ENCODE data around the gene SHANK3. TPM values are rescaled to one million over a fixed set of nuclear protein-coding genes. Genes with fewer than 3 reads are reported as not detected.
"Not testable (repeated sequence)": the region's sequence is repeated elsewhere in the genome, so short reads cannot be mapped to it uniquely, and the experiment has no call there.

Gene SHANK3
- total and polyA plus RNA-seq, 2 experiments from 2014 or later, result 3.3 to 14.4 TPM

DNA sequence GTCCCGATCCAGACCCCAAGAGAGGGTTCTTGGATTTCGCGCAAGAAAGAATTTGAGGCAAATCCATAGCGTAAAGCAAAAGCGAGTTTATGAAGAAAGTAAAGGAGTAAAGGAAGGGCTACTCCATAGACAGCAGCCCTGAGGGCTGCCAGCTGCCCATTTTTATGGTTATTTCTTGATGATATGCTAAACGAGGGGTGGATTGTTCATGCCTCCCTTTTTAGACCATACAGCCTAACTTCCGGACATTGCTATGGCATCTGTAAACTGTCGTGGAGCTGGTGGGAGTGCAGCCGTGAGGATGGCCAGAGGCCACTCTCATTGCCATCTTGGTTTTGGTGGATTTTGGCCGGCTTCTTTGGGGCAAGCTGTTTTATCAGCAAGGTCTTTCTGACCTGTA lies 19.4 kb upstream of the SHANK3 start:
- Histone ChIP-seq H3K36me3 (no peaks in the 10 kb centered on the region), H3K4me3 (no peak overlapping the region), H3K27ac (no peak overlapping the region), H3K27me3 (no peaks in the 10 kb centered on the region), H3K4me1 (ENCODE audit: low read depth) (no peaks in the 10 kb centered on the region), H3K9me3 (ENCODE audit: low read depth) (no peaks in the 10 kb centered on the region)
- TF ChIP-seq, protein P1, sequence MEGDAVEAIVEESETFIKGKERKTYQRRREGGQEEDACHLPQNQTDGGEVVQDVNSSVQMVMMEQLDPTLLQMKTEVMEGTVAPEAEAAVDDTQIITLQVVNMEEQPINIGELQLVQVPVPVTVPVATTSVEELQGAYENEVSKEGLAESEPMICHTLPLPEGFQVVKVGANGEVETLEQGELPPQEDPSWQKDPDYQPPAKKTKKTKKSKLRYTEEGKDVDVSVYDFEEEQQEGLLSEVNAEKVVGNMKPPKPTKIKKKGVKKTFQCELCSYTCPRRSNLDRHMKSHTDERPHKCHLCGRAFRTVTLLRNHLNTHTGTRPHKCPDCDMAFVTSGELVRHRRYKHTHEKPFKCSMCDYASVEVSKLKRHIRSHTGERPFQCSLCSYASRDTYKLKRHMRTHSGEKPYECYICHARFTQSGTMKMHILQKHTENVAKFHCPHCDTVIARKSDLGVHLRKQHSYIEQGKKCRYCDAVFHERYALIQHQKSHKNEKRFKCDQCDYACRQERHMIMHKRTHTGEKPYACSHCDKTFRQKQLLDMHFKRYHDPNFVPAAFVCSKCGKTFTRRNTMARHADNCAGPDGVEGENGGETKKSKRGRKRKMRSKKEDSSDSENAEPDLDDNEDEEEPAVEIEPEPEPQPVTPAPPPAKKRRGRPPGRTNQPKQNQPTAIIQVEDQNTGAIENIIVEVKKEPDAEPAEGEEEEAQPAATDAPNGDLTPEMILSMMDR (IDR thresholded peaks at IDR 0.05; ENCODE audit: low read depth, low read length), result no peak
- no peak for DNase-seq (ENCODE audit: low read depth in 1 of 2, low spot score in 1 of 2)

DNA sequence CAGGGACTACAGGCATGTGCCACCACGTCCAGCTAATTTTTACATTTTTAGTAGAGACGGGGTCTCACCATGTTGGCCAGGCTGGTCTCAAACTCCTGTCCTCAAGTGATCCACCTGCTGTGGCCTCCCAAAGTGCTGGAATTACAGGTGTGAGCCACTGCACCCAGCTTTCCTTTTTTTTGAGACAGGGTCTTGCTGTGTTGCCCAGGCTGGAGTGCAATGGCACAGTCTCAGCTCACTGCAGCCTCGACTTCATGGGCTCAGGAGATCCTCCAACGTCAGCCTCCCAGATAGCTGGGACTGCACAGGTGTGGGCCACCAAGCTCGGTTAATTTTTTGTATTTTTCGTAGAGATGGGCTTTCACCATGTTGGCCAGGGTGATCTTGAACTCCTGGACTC lies 18.0 kb upstream of the SHANK3 start:
- H3K4me3 ChIP-seq; H3K27me3 ChIP-seq; H3K36me3 ChIP-seq; H3K9me3 ChIP-seq (ENCODE audit: low read depth); H3K4me1 ChIP-seq (ENCODE audit: low read depth); DNase-seq (ENCODE audit: low read depth in 1 of 2, low spot score in 1 of 2); H3K27ac ChIP-seq: not testable (repeated sequence)

DNA sequence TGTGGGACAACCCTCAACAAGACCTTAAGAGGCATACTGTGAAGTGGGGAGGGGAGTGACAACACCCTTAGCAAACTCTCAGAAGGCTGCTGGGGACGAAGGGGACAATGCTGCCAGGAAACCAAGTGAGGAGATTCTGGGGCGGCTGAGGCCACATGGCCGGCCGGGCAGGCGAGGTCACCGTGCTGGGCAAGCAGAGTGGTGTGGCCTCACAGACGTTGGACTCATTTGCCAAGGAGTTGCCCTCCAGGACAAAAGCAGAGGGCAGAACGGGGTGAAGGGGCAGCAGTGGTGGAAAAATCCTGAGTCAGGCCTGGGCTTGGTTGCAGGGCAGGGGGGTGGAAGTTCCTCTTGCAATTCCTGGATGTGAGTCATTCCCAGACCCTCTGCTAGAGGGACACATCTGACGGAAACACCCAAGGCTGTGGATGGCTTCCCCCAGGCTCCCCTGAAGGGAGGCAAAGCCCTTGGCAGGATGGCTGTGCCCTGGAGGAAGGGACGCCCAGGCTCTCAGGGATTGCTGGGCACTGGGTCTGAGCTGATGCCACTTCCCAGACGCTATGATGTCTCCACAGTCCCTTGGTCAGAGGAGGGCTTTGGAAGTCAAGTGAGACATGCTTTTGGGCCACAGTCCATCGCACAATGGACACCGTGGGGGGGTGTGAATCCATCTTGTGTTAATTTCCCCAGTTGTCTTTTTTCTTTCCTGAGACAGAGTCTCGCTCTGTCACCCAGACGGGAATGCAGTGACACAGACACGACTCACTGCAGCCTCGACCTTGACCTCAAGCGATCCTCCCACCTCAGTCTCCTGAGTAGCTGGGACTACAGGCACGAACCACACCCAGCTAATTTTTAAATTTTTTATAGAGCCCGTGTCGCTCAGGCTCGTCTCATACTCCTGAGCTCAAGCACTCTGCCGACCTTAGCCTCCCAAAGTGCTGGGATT lies 16.2 kb upstream of the SHANK3 start:
- no peaks in the 10 kb centered on the region for H3K9me3 ChIP-seq (ENCODE audit: low read depth)
- no peaks in the 10 kb centered on the region for H3K27me3 ChIP-seq
- no peak overlapping the region for H3K4me3 ChIP-seq
- peak in 1 of 2 donors; percentile 63 for DNase-seq (ENCODE audit: low read depth in 1 of 2, low spot score in 1 of 2)
- no peak overlapping the region for H3K27ac ChIP-seq
- TF ChIP-seq, protein P1 (IDR thresholded peaks at IDR 0.05; ENCODE audit: low read depth, low read length), result no peak
- no peaks in the 10 kb centered on the region for H3K4me1 ChIP-seq (ENCODE audit: low read depth)
- no peaks in the 10 kb centered on the region for H3K36me3 ChIP-seq

DNA sequence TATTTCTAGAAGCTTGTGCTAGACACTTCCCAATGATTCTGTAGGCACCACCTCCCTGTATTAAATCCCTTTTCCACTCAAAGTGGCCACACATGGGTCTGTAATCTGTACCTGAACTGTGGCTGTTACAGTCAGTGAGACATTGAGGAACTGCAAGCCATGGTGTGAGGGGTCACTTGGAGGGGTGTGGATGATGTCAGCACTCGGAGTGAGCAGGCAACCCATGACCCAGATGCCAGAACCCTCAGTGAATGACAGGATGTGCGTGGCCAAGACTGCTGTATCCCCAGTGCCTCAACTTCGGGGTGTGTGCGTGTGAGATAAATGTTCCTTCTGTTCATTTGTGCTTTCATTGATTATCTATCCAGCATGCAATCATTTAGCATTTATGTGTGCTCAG lies 14.7 kb upstream of the SHANK3 start:
- no peaks in the 10 kb centered on the region for H3K9me3 ChIP-seq (ENCODE audit: low read depth)
- H3K36me3 ChIP-seq, result no peaks in the 10 kb centered on the region
- no peaks in the 10 kb centered on the region for H3K27me3 ChIP-seq
- no peak overlapping the region for H3K4me3 ChIP-seq
- H3K27ac ChIP-seq, result no peak overlapping the region
- TF ChIP-seq, protein P1 (IDR thresholded peaks at IDR 0.05; ENCODE audit: low read depth, low read length), result no peak
- no peak for DNase-seq (ENCODE audit: low read depth in 1 of 2, low spot score in 1 of 2)
- no peaks in the 10 kb centered on the region for H3K4me1 ChIP-seq (ENCODE audit: low read depth)

DNA sequence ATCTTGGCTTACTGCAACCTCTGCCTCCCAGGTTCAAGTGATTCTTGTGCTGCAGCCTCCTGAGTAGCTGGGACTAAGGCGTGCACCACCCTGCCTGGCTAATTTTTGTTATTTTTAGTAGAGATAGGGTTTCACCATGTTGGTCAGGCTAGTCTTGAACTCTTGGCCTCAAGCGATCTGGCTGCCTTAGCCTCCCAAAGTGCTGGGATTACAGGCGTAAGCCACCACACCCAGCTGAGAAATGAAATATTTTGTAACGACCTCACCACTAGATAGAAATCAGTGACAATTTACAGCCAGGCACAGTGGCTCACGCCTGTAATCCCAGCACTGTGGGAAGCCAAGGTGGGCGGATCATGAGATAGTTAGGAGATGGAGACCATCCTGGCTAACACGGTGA lies 12.9 kb upstream of the SHANK3 start:
- DNase-seq (ENCODE audit: low read depth in 1 of 2, low spot score in 1 of 2); H3K36me3 ChIP-seq; H3K27me3 ChIP-seq; H3K27ac ChIP-seq; H3K4me3 ChIP-seq; H3K4me1 ChIP-seq (ENCODE audit: low read depth); H3K9me3 ChIP-seq (ENCODE audit: low read depth): not testable (repeated sequence)

DNA sequence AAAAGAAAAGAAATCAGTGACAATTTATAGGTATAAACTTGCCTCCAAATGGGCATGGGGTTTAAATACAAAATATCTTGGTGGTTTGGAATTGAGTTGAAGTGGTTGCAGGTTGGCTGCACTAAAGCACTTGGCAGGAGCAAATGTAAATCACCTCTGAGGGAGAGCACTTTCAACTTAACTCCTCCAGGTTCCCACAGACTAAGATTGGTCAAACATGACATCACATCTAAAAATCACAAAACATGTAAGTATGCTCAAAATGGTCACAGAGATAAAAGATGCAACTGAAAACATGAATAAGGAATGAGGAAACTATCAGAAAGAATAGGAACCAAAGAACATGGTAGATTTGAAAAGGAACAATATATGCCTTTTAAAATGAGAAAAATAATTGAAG lies 12.3 kb upstream of the SHANK3 start:
- TF ChIP-seq, protein P1 (IDR thresholded peaks at IDR 0.05; ENCODE audit: low read depth, low read length), result no peak
- H3K27me3 ChIP-seq, result no peaks in the 10 kb centered on the region
- no peaks in the 10 kb centered on the region for H3K36me3 ChIP-seq
- H3K4me1 ChIP-seq (ENCODE audit: low read depth), result no peaks in the 10 kb centered on the region
- no peak overlapping the region for H3K4me3 ChIP-seq
- no peak overlapping the region for H3K27ac ChIP-seq
- no peak for DNase-seq (ENCODE audit: low read depth in 1 of 2, low spot score in 1 of 2)
- H3K9me3 ChIP-seq (ENCODE audit: low read depth), result no peaks in the 10 kb centered on the region

Measured in cardiac muscle cell (in vitro differentiated cells and primary cell).